Measurements from ENCODE around the gene DIPK1A.
A peak's percentile ranks its signal among the peaks of the same experiment; 100 is the strongest.

Gene DIPK1A

GRCh38 chr1:92864131-92864530 is 97.1 kb downstream of the DIPK1A start:
- Histone ChIP-seq H4K20me1 (ENCODE audit: insufficient read depth, low read length) (no peaks in the 10 kb centered on the region), H3K4me3 (ENCODE audit: low read length) (no peak overlapping the region), H3K4me1 (ENCODE audit: low read length) (peaks cover 8% of the 10 kb centered on the region; the same call in 1 of the 2 replicates)

GRCh38 chr1:92862605-92863004 is 98.7 kb downstream of the DIPK1A start:
- Histone ChIP-seq H3K4me2 (ENCODE audit: low read depth, low read length) (no peak overlapping the region), H3K4me1 (ENCODE audit: low read length) (peaks cover 8% of the 10 kb centered on the region; the same call in 1 of the 2 replicates), H3K27ac (ENCODE audit: low read length) (no peak overlapping the region), H3K9me3 (replicated peaks; ENCODE audit: insufficient read depth, low read length) (no peaks in the 10 kb centered on the region), H3K9me2 (replicated peaks; ENCODE audit: insufficient read depth, low read length) (no peaks in the 10 kb centered on the region), H2AFZ (ENCODE audit: low read length) (no peak overlapping the region), H3F3A (ENCODE audit: insufficient read depth, low read length) (peaks cover 3% of the 10 kb centered on the region; the same call in 1 of the 2 replicates), H4K20me1 (ENCODE audit: insufficient read depth, low read length) (no peaks in the 10 kb centered on the region), H3K79me2 (ENCODE audit: low read length) (peaks cover 11% of the 10 kb centered on the region), H3K4me3 (ENCODE audit: low read length) (no peak overlapping the region), H3K27me3 (replicated peaks; ENCODE audit: insufficient read depth, low read length) (no peaks in the 10 kb centered on the region), H3K9ac (ENCODE audit: low read length) (no peak overlapping the region), H3K36me3 (replicated peaks; ENCODE audit: insufficient read depth, low read length) (no peaks in the 10 kb centered on the region)
- no peak for DNase-seq
- TF ChIP-seq EZH2phosphoT487 (IDR thresholded peaks at IDR 0.05; ENCODE audit: low read length) (no peak), CTCF (IDR thresholded peaks at IDR 0.05; ENCODE audit: low read length) (no peak), EZH2 (optimal IDR thresholded peaks at IDR 0.05; ENCODE audit: low read depth, low read length) (no peak)

More at GRCh38 chr1:92864131-92864530, 97.1 kb downstream of the DIPK1A start:
- no peaks in the 10 kb centered on the region for H3K9me3 ChIP-seq (replicated peaks; ENCODE audit: insufficient read depth, low read length)
- DNase-seq, result no peak
- H3K27me3 ChIP-seq (replicated peaks; ENCODE audit: insufficient read depth, low read length), result no peaks in the 10 kb centered on the region
- H3K9ac ChIP-seq (ENCODE audit: low read length), result no peak overlapping the region
- no peaks in the 10 kb centered on the region for H3K36me3 ChIP-seq (replicated peaks; ENCODE audit: insufficient read depth, low read length)
- peaks cover 3% of the 10 kb centered on the region; the same call in 1 of the 2 replicates for H3F3A ChIP-seq (ENCODE audit: insufficient read depth, low read length)
- no peak for TF ChIP-seq EZH2phosphoT487 (IDR thresholded peaks at IDR 0.05; ENCODE audit: low read length)
- TF ChIP-seq CTCF (IDR thresholded peaks at IDR 0.05; ENCODE audit: low read length), result no peak
- no peak for TF ChIP-seq EZH2 (optimal IDR thresholded peaks at IDR 0.05; ENCODE audit: low read depth, low read length)
- no peak overlapping the region for H3K27ac ChIP-seq (ENCODE audit: low read length)
- H3K4me2 ChIP-seq (ENCODE audit: low read depth, low read length), result no peak overlapping the region
- H3K79me2 ChIP-seq (ENCODE audit: low read length), result no peaks in the 10 kb centered on the region
- no peak overlapping the region for H2AFZ ChIP-seq (ENCODE audit: low read length)
- no peaks in the 10 kb centered on the region for H3K9me2 ChIP-seq (replicated peaks; ENCODE audit: insufficient read depth, low read length)

GRCh38 chr1:92859400-92860039 is 101.7 kb downstream of the DIPK1A start:
- peaks cover 21% of the 10 kb centered on the region for H3K79me2 ChIP-seq (ENCODE audit: low read length)
- no peaks in the 10 kb centered on the region for H4K20me1 ChIP-seq (ENCODE audit: insufficient read depth, low read length)
- H2AFZ ChIP-seq (ENCODE audit: low read length), result 0 out of 2 replicates have a peak overlapping the region, but pooled peaks have one; percentile 61
- TF ChIP-seq EZH2phosphoT487 (IDR thresholded peaks at IDR 0.05; ENCODE audit: low read length) (no peak), EZH2 (optimal IDR thresholded peaks at IDR 0.05; ENCODE audit: low read depth, low read length) (no peak), CTCF (IDR thresholded peaks at IDR 0.05; ENCODE audit: low read length) (no peak)
- DNase-seq, result no peak
- H3K27ac ChIP-seq (ENCODE audit: low read length), result peak overlapping the region; percentile 16; the same call in 1 of the 2 replicates
- peaks cover 13% of the 10 kb centered on the region; the same call in 1 of the 2 replicates for H3K4me1 ChIP-seq (ENCODE audit: low read length)
- peak overlapping the region; percentile 25; the same call in 1 of the 2 replicates for H3K9ac ChIP-seq (ENCODE audit: low read length)
- no peaks in the 10 kb centered on the region for H3K9me2 ChIP-seq (replicated peaks; ENCODE audit: insufficient read depth, low read length)
- H3K4me2 ChIP-seq (ENCODE audit: low read depth, low read length), result peak overlapping the region; percentile 78
- H3F3A ChIP-seq (ENCODE audit: insufficient read depth, low read length), result peaks cover 3% of the 10 kb centered on the region; the same call in 1 of the 2 replicates
- no peaks in the 10 kb centered on the region for H3K27me3 ChIP-seq (replicated peaks; ENCODE audit: insufficient read depth, low read length)
- no peaks in the 10 kb centered on the region for H3K36me3 ChIP-seq (replicated peaks; ENCODE audit: insufficient read depth, low read length)
- peak overlapping the region; percentile 42; the same call in 1 of the 2 replicates for H3K4me3 ChIP-seq (ENCODE audit: low read length)
- H3K9me3 ChIP-seq (replicated peaks; ENCODE audit: insufficient read depth, low read length), result no peaks in the 10 kb centered on the region
